HG02759 (cell line): Measurements from ENCODE around the gene DAPK2.
A peak's percentile ranks its signal among the peaks of the same experiment; 100 is the strongest.

Experiments
- ATAC-seq: cut with Tn5 transposase; IDR thresholded peaks from one replicate; pipeline ENCODE4 v1.9.1; 2021; ENCODE audit warnings: mild to moderate bottlenecking, moderate library complexity; ENCODE audit not compliant: unreplicated experiment

DAPK2 gene

GRCh38 chr15:63998489-63998888 is 47.8 kb downstream of the DAPK2 start:
- no peak for ATAC-seq

GRCh38 chr15:63997715-63998442 is 48.4 kb downstream of the DAPK2 start:
- no peak for ATAC-seq

- no peak for ATAC-seq
Observed at GRCh38 chr15:63996794-63997357, 49.4 kb downstream of the DAPK2 start.

- no peak for ATAC-seq
Observed at GRCh38 chr15:63995789-63996188, 50.5 kb downstream of the DAPK2 start.

DNA sequence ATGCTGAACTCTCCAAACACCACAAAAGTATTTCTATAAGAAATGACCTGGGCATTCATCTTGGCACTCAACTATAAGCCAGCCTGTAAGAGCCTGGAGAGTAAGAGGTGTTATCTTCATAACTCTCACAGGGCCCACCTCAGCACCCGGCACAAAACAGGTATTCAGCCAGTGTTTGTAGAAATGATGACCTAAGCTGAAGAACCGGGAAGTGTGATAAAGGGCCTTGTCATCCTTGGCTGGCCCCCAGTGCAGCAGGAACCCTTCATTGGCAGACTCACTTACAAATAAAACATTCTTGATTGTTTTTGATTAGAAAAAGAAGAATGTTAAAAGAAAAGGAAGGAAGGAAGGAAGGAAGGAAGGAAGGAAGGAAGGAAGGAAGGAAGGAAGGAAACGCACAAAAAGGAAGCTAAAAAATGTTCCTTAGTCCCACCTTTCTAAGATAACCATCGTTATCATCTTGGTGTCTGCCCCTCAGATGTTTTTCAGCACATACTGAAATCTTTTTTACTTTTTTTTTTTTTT is 52.1 kb downstream of the DAPK2 start:
- ATAC-seq = no peak

- ATAC-seq = no peak
Observed at GRCh38 chr15:63992300-63992699, 54.0 kb downstream of the DAPK2 start.

DNA sequence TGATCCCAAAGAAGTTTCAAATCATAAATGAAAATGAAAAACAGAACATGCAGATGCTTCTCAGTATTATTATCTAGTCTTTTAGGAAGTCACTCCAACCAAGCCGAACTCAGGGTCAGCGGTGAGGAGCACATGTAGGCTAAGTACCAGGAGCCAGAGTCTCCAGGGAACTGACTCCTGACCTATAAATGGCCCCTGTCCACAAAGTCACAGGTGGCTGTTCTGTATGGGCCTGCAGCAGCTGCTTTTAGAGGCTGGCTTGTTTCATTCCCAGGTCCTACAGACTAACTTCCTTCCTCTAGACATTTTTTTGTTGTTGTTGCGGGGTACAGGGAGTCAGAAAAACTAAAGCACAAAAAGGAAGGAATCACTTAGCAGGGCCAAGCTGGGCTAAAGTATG is 54.6 kb downstream of the DAPK2 start:
- ATAC-seq = no peak

DNA sequence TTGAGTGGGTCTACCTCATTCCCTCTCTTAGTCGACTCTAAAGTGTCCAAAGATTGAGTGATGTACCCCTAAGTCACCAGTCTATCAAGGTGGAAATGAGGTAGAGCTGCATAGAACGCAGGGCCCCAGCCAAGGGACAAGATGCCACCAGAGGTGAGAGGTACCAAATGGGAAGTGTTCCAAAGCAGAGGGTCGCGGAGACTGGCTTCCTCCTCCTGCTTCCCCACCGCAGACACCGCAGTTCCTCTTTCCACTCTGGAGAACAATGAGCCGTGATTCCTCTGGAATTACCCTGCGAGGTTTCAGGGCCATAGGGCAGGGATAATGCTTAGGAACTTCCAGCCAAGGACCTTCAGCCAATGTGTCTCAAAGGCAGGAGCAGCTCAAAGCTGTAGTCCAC is 55.8 kb downstream of the DAPK2 start:
- no peak for ATAC-seq

DNA sequence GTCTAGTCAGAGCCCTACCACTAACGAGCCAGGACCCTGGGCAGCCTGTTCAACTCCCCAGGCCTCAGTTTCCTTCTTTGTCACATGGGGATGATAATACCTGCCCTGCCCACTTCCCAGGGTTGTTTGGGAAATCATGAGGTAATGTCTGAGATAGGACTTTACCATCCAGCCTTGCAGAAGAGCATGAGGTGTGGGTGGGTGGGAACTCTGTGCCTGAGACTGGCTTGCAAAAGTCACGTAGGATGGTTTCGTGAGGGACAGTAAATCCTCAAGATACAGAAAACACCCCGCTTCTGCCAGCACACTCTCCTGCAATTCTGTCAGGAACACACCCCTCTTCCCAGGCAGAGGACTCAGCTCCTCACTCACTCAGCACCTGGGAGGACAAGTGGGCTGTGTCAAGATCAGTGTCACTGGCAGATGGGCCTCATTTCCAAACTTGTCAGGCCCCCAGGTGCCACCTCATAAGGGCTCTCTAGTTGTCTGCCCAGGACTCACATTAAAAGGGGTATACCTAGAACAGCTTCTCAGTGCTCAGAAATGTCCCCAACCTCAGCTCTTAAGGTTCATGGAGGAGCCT is 58.4 kb downstream of the DAPK2 start:
- no peak for ATAC-seq

GRCh38 chr15:63986751-63987341 is 59.4 kb downstream of the DAPK2 start:
- ATAC-seq = peak; percentile 77

GRCh38 chr15:63986185-63986680 is 60.1 kb downstream of the DAPK2 start:
- no peak for ATAC-seq

DNA sequence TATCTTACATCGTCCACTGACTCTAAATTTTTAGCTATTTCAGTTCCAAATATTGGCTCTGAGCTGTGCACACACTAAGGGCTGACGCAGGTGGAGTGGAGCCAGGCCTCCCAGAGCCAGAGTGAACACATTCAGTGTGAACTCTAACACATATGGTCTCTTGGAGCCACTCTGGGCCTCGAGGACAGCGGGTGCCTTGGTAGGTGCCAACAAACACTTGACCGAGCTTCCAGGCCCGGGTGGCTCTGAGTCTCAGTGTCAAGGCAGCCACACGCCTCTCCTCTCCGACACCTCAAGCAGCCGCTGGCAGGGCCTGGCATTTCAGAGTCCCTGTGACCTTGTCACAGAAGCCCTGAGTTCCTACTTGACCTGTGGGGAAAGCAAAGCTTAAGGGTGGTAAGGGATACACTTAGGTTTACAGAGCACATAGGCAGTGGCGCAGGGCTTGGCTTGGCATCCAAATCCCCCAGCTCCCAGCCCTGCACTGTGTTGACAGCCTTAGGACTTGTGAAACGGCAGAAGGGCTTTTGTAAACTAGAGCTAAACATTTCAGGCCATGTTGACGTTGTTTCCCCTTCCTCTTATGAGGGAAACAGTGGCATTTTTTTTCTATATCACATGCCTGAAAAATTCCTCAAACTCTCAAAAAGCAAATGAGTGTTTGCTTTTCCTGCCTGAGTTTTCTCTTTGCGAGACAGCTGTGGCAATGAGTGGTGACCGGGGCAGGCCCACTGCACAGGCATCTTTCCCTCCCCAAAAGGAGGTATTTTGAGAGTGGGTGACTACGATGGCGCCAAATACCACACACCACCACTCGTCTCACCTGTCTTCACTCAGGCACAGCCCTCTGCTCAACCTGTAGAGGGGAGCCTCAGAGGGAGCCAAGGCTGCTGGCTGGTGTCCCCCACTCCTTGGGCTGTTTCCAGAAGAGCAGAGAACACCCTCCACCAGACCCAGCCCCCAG is 60.8 kb downstream of the DAPK2 start:
- ATAC-seq = no peak

GRCh38 chr15:63984331-63984730 is 62.0 kb downstream of the DAPK2 start:
- no peak for ATAC-seq

- no peak for ATAC-seq
Observed at GRCh38 chr15:63983061-63983711, 63.1 kb downstream of the DAPK2 start.

DNA sequence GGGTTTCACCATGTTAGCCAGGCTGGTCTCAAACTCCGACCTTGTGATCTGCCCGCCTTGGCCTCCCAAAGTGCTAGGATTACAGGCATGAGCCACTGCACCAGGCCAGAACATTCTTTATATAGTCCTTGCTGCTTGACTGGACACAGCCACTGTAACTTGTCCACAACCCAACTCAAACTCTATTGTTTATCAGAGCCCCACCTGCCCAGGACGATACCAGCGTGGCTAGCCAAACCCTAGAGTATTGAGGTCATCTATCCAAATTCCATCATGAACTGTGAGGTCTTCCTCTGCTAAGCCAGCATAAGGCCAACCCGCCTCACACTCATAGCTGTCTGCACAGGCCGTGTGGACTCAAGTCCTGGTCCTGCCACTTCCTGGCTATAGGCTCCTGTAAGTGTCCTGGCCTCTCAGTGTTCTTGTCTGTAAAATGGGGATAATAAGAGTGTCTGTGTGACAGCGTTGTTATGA is 63.9 kb downstream of the DAPK2 start:
- no peak for ATAC-seq

DNA sequence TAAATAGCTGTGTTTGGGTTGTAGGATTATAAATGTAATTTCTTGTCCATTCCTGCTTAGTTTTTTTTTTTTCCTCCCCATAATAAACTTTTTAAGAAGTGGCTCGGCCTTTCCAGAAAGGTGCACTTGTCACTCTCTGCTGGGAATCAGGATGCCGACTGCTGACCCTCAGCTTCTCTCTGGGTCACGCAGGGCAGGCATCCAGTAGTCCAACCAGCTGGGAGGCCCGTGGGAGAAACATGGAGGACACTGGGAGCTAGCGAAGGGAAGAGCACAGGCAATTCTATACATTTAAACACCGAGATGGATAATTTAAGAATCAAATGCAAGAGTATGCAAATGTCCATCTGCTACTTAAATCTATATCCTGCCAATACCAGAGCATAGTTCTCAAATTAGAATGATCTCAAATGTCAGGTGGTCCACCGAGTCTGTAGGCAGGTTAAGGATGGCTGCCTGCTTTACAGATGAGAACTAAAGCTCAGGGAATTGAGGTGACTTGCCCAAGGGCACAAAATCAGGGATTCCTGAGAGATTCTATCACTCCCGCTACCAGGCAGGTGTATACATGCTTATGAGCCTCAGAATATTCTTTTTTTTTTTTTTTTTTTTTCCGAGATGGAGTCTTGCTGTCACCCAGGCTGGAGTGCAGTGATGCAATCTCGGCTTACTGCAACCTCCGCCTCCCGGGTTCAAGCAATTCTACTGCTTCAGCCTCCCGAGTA is 64.5 kb downstream of the DAPK2 start:
- no peak for ATAC-seq

DNA sequence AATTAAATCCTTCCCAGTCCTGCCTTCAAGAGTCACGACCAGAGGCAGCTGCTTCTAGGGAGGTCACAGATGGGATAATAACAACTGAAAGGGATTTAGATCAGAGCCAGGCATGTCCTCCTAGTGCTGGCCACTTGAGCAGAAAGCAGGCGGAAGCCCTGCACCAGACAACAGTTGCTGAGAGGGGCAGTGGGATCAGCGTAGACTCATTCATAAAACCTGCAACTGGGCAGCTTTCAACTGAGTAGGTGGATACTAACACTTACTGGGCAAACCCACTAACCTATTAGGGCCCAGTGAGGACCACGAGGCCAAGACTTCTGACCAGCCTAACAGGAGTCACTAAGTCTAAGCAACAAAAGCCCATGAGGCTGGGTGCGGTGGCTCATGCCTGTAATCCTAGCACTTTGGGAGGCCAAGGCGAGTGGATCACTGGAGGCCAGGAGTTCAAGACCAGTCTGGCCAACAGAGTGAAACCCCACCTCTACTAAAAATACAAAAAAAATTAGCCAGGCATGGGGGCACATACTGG is 67.0 kb downstream of the DAPK2 start:
- no peak for ATAC-seq

DNA sequence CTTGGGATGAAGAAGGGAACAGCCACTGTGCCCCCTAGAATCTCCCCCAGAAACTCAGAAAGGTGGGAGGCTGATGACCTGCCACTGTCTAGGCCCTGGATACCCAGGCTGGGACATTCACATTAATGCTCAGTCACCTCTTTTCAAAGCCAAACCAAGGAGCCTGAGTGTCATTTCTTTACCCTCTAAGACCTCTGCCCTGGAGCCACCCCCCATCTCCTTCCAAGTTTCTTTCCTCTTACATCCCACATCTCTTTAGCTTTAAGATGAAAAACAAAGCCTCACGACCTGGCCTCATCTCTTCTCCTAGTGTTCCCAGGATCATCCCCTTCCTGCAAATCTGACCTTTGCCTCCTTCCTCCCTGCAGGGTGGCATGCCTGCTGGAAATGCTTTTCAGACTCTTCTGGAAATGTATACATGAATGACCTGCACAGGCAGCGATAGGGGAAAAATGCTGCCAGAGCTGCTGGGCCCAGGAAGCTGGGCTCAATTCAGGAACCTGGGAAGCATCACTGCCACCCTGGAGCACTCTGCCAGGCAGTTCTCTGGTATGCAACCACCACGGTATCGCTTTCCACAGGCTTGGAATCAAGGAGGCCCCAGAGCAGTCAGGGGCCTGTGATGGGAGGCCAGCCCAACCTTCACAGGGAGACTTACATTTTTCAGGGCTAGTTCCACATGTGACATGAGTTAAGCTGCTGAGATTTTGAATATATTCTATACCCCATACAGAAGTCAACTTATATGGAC is 67.6 kb downstream of the DAPK2 start:
- no peak for ATAC-seq
